Measurements from ENCODE around the gene TUBGCP3.

DNA sequence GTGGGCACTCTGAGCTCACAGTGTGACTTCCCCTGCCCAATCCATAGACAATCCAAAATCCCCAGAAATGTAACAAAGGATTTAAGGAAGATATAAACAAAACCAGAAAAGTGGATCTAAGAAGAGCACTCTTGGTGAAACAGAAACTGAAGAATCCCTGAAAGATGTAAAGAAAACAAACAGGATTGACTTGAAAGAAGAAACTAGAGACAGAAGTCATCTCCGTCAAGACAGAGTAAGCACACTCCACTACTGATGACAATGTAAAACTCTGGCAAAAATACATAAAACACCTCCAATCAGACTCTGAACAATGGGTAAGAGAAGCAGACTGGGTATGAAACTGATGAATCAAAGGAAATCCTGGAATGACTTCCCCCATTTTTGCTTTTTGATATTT lies 13.5 kb downstream of the TUBGCP3 start:
- TF ChIP-seq, protein P1, sequence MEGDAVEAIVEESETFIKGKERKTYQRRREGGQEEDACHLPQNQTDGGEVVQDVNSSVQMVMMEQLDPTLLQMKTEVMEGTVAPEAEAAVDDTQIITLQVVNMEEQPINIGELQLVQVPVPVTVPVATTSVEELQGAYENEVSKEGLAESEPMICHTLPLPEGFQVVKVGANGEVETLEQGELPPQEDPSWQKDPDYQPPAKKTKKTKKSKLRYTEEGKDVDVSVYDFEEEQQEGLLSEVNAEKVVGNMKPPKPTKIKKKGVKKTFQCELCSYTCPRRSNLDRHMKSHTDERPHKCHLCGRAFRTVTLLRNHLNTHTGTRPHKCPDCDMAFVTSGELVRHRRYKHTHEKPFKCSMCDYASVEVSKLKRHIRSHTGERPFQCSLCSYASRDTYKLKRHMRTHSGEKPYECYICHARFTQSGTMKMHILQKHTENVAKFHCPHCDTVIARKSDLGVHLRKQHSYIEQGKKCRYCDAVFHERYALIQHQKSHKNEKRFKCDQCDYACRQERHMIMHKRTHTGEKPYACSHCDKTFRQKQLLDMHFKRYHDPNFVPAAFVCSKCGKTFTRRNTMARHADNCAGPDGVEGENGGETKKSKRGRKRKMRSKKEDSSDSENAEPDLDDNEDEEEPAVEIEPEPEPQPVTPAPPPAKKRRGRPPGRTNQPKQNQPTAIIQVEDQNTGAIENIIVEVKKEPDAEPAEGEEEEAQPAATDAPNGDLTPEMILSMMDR (IDR thresholded peaks at IDR 0.05), result no peak
- no peak for TF ChIP-seq POLR2A (IDR thresholded peaks at IDR 0.05)
